ENCODE results near the gene CLP1. TPM values are rescaled to one million over a fixed set of nuclear protein-coding genes. Genes with fewer than 3 reads are reported as not detected.

CLP1 gene
- total and polyA plus RNA-seq, 11 donors, result 3.0 to 11.9 (median 8.2) TPM

DNA sequence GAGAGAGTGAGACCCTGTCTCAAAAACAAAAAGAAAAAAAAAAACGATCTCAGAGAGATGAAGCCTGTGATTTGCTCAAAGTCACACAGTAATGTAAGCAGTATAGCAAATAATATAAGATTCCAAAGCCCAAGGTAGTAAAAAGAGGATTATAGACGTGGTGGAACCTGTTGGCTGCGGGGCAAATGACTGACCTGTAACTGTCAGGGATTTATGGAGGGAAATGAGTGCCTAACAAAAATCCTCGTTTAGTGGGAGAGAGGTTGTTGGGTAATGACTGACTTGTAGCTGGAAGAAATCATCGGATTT is 723 bp upstream of the CLP1 start:
- peaks cover 0 to 29% (median 26%) of the 10 kb centered on the region in 9 donors for H3K36me3 ChIP-seq
- TF ChIP-seq, protein P1, sequence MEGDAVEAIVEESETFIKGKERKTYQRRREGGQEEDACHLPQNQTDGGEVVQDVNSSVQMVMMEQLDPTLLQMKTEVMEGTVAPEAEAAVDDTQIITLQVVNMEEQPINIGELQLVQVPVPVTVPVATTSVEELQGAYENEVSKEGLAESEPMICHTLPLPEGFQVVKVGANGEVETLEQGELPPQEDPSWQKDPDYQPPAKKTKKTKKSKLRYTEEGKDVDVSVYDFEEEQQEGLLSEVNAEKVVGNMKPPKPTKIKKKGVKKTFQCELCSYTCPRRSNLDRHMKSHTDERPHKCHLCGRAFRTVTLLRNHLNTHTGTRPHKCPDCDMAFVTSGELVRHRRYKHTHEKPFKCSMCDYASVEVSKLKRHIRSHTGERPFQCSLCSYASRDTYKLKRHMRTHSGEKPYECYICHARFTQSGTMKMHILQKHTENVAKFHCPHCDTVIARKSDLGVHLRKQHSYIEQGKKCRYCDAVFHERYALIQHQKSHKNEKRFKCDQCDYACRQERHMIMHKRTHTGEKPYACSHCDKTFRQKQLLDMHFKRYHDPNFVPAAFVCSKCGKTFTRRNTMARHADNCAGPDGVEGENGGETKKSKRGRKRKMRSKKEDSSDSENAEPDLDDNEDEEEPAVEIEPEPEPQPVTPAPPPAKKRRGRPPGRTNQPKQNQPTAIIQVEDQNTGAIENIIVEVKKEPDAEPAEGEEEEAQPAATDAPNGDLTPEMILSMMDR (IDR thresholded peaks at IDR 0.05), result no peak
- no peak for TF ChIP-seq POLR2A (IDR thresholded peaks at IDR 0.05)
- intact Hi-C loops (cut with DNase I), result loop anchor here in 2 of 10 donors (1.0 kb wide), 2 partner anchors 10 to 127 kb away; partner anchors contain the start of gene TIMM10 (in 1 of the 2)
- ATAC-seq, result no peak
- no peak for DNase-seq
- 27 to 39% (median 35%) methylated on average over 5 of the region's 5 CpGs for WGBS, 4 donors
- peaks cover 0 to 3% (median 0%) of the 10 kb centered on the region in 9 donors for H3K27me3 ChIP-seq
- no peaks in the 10 kb centered on the region for H3K9me3 ChIP-seq
- peaks cover 0 to 30% (median 15%) of the 10 kb centered on the region in 12 donors for H3K4me1 ChIP-seq
- H3K4me3 ChIP-seq, result peak overlapping the region in 11 of 12 donors; percentile 27 to 92 (median 71)
- H3K27ac ChIP-seq, result peak overlapping the region; percentile 52 to 96 (median 87)

DNA sequence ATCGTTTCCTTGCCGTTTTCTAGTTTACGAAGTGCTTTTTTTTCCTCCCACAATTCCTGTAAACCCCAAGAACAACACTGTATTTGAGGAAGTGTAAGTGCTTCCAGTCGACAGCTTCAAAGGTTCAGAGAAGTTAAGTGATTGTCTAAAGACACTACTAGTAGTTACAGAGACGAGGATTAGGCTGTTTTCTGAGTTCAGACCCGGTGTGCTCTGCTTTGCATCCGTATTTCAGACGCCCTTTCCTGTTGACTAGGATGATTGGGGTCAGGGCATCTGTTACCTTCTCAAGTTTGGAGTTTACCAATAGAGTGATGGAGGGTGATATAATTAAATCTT is 430 bp downstream of the CLP1 start:
- no peak for ATAC-seq
- Histone ChIP-seq H3K36me3 (peaks cover 0 to 40% (median 37%) of the 10 kb centered on the region in 9 donors), H3K27ac (peak overlapping the region in 11 of 12 donors; percentile 35 to 94 (median 85)), H3K4me3 (peak overlapping the region; percentile 28 to 92 (median 70)), H3K27me3 (no peaks in the 10 kb centered on the region), H3K4me1 (peaks cover 0 to 22% (median 12%) of the 10 kb centered on the region in 12 donors), H3K9me3 (no peaks in the 10 kb centered on the region)
- WGBS, 4 donors, result 0 to 1% (median 0%) methylated on average over 8 of the region's 8 CpGs
- TF ChIP-seq, protein P1 (IDR thresholded peaks at IDR 0.05), result no peak
- TF ChIP-seq POLR2A (IDR thresholded peaks at IDR 0.05), result no peak
- no peak for DNase-seq
- intact Hi-C loops (cut with DNase I), result no loop called here

DNA sequence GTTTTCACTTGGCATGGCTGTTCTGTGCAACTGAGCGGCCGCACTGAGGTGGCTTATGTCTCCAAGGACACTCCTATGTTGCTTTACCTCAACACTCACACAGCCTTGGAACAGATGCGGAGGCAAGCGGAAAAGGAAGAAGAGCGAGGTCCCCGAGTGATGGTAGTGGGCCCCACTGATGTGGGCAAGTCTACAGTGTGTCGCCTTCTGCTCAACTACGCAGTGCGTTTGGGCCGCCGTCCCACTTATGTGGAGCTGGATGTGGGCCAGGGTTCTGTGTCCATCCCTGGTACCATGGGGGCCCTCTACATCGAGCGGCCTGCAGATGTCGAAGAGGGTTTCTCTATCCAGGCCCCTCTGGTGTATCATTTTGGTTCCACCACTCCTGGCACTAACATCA is 2.1 kb downstream of the CLP1 start:
- Histone ChIP-seq H3K36me3 (peaks cover 0 to 42% (median 38%) of the 10 kb centered on the region in 9 donors), H3K4me1 (peaks cover 0 to 18% (median 11%) of the 10 kb centered on the region in 12 donors), H3K27ac (no peak overlapping the region), H3K4me3 (no peak overlapping the region), H3K9me3 (no peaks in the 10 kb centered on the region), H3K27me3 (no peaks in the 10 kb centered on the region)
- intact Hi-C loops (cut with DNase I), result loop anchor here in 2 of 10 donors (10.0 kb wide), 2 partner anchors 85 to 145 kb away; partner anchors contain the start of gene SELENOH (in 1 of the 2)
- no peak for ATAC-seq
- DNase-seq, result no peak
- 95 to 99% (median 95%) methylated on average over 14 of the region's 14 CpGs for WGBS, 4 donors
- TF ChIP-seq, protein P1 (IDR thresholded peaks at IDR 0.05), result no peak
- no peak for TF ChIP-seq POLR2A (IDR thresholded peaks at IDR 0.05)

DNA sequence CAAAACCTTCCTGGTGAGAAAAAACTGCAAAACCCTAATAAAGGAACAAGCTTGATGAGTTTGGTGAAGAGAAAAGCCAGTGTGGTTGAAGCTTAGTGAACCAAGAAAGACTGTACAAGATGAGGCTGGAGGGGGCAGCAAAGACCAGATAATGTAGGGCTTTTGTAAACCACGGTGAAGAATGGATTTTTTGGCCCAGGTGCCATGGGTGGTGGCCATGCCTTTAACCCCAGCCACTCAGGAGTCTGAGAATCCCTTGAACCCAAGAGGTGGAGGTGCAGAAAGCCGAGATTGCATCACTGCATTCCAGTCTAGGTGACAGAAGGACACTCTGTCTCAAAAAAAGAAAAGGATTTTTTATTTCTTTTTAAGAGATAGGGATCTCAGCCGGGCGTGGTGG is 5.3 kb downstream of the CLP1 start:
- Histone ChIP-seq H3K4me3 (no peak overlapping the region), H3K27ac (no peak overlapping the region), H3K9me3 (no peaks in the 10 kb centered on the region), H3K4me1 (peaks cover 0 to 18% (median 15%) of the 10 kb centered on the region in 12 donors), H3K36me3 (peaks cover 0 to 42% (median 38%) of the 10 kb centered on the region in 9 donors), H3K27me3 (no peaks in the 10 kb centered on the region)
- WGBS, 4 donors, result 68 to 74% (median 70%) methylated on average over 4 of the region's 4 CpGs
- DNase-seq, result no peak
- no peak for ATAC-seq
- TF ChIP-seq, protein P1 (IDR thresholded peaks at IDR 0.05), result no peak
- no peak for TF ChIP-seq POLR2A (IDR thresholded peaks at IDR 0.05)
- intact Hi-C loops (cut with DNase I), result loop anchor here in 2 of 10 donors (10.0 kb wide), 2 partner anchors 82 to 142 kb away; partner anchors contain the start of gene SELENOH (in 1 of the 2)

All from heart left ventricle (tissue), 16 donors.